Measurements from ENCODE around the gene CCDC106.

The CCDC106 gene

GRCh38 chr19:55638864-55639359, 9.1 kb upstream of the CCDC106 start:
- DNase-seq, result peak; percentile 33 to 38

DNA sequence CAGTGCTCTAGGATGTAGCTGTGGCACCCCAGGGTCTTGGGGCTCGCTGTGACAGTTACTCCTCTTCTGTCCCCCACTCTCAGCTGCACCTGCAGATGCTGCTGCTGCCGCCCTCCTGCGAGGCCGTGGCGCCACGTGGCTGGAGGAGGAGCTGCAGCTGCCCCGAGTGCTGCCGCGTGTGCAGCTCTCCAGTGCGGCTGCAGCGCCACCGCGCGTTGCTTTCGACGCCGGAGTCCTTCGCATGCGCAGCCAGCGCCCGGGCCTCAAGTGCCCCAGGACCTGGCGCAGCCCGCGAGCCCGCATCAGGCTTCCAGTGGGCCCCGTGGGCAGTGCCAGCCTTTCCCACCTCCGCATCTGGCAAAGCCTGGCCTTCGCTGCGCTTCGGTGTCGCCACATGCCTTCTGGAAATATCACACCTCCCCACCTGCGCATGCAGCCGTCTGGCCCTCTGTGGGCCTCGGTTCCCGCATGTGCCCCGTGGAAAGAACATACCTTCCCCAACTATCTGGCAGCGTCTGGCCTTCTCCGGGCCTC, 7.9 kb upstream of the CCDC106 start:
- peak; percentile 82 to 86 for DNase-seq

DNA sequence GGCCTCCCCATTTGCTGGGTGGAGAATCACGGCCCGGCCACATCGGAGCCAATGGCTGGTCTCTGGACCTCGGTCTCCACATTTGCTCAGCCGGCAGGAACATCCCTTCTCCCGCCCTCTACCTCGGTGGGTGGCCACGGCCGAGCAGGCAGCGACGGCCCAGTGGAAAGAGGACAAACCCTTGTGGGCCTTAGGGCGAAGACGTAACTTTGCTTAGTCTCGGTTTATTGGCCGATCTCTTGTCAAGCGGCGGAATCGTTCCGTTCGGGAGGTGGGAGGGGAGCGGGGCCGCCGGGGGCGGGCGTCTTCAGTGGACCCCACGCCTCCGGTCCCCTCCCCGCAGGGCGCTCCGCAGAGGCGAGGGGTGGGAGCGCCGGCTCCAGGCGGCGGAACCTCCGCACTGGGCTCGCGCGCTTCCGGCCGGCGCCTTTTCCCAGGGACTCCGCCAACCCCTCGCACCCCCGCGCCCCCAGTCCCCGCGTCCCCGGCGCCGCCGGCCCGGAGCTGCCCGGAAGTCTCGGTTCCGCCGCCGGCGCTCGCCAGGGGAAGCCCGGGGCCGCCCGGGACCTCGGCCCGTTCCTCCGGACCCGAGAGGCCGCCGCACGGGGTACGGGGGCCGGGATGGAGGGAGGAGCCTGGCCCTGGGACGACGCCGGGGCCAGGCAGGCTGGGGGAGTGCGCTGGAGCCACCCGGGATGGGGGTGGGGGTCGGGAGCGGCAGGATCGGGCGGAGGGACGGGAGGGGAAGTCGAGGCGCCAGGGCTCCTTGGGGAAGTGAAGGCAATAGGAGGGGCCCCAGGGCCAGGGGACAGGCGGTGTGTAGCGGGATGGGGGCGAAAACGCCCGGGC, 7.2 kb upstream of the CCDC106 start, which contains the start of gene ZNF580:
Gene ZNF580, plus strand, starts transcription at position 426 of the 849 bp plus-strand sequence. CDS start 1,507 bp downstream, outside the sequence.
- peak; percentile 61 to 78 for DNase-seq

- DNase-seq, result no peak
Observed at GRCh38 chr19:55641426-55642152, 6.4 kb upstream of the CCDC106 start.

DNA sequence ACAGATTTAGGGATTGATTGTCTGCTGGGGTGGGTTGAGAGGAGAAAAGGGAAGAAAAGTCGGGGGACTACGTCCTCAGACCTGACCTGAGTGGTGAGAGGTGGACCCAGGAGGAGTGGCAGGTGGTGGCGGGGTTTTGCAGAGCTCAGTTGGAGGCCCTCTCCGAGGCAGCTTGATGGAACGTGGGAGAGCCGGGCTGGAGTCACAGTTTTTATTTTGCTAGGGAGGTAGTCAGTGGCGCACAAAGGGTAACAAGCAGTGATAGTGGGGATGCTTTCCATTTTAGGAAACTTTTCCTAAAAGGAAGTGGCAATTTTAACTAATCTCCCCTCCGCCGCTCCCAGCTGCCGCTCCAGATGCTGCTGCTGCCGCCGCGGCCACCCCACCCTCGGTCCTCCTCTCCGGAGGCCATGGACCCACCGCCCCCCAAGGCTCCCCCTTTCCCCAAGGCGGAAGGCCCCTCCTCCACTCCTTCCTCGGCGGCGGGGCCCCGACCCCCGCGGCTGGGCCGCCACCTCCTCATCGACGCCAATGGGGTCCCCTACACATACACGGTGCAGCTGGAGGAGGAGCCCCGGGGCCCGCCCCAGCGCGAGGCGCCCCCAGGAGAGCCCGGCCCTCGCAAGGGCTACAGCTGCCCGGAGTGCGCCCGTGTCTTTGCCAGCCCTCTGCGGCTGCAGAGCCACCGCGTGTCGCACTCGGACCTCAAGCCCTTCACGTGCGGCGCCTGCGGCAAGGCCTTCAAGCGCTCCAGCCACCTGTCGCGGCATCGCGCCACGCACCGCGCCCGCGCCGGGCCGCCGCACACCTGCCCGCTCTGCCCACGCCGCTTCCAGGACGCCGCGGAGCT, 5.6 kb upstream of the CCDC106 start:
- no peak for DNase-seq

GRCh38 chr19:55643003-55643886, 4.8 kb upstream of the CCDC106 start, which contains the start of gene ZNF581:
TSS of gene ZNF581 (plus strand) at chr19:55643649. CDS start at chr19:55644572, 923 bp downstream.
- peak; percentile 42 to 74 for DNase-seq

DNA sequence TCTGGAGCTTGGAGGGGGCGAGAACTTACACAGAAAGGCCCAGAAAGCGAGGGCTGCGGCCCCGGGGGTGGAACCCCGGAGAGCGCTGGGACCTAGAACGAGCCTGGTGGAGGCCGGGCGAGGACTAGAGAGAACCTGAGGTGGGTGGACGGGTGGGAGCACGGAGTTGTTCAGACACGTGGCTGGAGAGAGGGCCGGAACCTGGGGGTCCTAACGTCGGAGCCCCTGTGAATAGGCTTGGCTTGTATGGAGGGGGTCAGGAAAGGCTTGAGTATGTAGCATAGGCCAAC, 4.2 kb upstream of the CCDC106 start:
- no peak for DNase-seq

GRCh38 chr19:55644191-55644833, 3.7 kb upstream of the CCDC106 start:
- DNase-seq, result no peak

- DNase-seq, result no peak
Observed at GRCh38 chr19:55644842-55645511, 3.0 kb upstream of the CCDC106 start.

DNA sequence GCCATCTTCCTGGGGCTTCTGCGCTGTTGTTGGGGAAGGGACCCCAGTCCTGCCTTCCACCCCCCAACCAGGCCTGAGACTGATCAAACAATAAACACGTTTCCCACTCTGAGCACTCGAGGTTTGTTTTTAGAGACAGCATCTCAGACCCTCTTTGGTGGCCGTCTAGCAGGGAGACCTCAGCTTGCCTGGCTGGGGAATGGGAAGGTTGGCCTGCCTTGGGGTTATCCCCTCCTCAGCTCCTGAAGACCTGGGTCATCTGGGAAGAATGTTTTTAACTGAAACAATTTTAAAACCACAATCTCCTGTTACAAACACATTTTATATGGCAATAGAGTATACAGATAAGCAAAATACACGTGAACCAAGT, 2.5 kb upstream of the CCDC106 start:
- DNase-seq, result no peak

DNA sequence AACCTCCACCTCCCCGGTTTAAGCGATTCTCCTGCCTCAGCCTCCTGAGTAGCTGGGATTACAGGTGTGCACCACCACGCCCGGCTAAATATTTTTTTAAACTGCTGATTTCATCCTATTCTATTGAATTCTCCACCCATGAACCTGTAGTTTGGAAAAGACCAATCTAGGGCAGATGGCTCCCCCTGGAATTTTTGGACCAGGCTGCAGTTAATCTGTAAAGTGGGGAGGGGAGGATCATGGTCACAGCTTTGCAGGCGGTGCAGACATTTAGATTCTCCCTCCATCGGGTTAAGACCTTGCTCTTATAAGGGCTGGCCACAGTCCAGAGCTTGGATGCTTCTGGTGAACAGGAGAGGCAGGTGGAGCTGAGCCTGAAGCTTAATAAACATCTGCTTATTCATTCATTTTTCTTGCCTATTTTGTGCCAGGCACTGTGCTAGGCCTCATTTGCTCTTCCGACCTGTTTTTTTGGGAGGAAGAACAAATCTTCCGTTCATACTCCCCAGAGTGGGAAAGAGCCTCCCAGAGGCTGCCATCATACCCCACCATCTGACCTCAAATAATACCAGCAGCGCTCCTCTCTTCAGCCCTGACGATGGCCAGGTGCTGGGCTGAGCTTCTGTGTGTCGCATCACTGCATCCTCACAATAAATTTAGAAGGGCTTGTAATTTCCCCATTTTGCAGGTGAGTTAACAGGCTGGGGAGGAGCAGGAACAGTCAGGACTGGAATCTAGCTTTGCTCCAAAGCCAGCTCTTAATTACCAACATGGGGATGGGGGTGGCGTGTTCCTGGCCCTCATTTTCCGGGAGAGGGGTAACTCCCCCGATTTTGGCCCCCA, 902 bp upstream of the CCDC106 start:
- no peak for DNase-seq

DNA sequence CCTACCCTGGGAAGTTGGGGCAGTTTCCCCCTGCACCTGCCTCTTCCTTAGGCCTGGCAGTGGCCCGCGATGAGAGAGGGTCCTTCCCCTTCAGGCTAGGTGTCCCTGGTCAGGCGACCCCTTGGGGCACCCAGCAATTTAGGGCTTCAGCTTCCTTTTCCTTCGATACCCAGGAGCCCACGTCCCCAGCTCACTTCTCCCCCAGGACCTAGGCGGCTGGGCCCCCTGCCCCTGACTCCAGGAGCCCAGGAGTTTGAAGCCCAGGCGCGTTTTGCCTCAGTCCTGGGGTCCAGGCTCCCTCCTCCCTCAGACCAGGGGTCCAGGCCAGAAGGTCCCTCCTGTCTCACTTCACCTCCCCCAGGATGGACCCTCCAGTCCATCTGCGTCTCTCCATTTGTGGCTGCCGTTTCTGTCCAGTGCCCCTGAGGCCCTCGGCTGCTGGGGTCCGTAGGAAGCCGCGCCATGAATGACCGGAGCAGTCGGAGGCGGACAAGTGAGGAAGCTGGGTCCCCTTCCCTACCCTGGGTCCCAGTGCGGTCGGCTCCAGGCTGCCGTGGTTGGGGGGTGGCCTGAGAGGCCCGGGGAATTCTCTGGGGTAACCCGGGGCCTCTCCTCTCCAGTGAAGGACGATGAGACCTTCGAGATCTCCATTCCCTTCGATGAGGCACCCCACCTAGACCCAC, 714 bp downstream of the CCDC106 start:
- no peak for DNase-seq

GRCh38 chr19:55649268-55650125, 1.5 kb downstream of the CCDC106 start:
- DNase-seq, result no peak

- no peak for DNase-seq
Observed at GRCh38 chr19:55650126-55650557, 2.1 kb downstream of the CCDC106 start.

GRCh38 chr19:55650602-55651230, 2.7 kb downstream of the CCDC106 start:
- no peak for DNase-seq

DNA sequence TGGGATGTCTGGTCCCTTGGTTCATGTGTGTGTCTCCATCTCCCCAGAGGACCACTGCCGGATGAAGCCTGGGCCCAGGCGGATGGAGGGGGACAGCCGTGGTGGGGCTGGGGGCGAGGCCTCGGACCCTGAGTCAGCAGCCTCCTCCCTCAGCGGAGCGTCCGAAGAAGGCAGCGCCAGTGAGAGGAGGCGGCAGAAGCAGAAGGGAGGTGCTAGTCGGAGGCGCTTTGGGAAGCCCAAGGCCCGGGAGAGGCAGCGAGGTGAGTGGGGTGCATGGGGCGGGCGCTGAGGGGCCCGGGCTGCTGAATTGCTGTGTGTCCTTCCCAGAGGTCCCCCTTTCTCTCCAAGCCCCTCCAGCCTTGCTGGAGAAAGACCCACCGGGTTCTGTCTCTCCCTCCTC, 3.2 kb downstream of the CCDC106 start:
- DNase-seq, result no peak

Measured in NCI-H1930 (cell line).